GM23338 (cell line): ENCODE results near the gene CHTF8.

ENCODE experiments used
- CREB1 ChIP-seq: fragments of 250-450 bp; sonication (Bioruptor Pico); IDR thresholded peaks from 2 replicates; pipeline ENCODE4 v1.5.0; 2020; ENCODE audit warnings: low read depth, mild to moderate bottlenecking, moderate library complexity
- CTCF ChIP-seq, 2 experiments: fragments of 200-600 bp in 1 of 2; sonication (generic) in 1 of 2; conservative IDR thresholded peaks; 2 replicates each; pipeline versions ENCODE4 v1.5.1 to v1.6.1; 2016 to 2017; ENCODE audit warnings: antibody characterized with exemption in 2 of 2, low read depth in 2 of 2, mild to moderate bottlenecking in 2 of 2, moderate library complexity in 1 of 2
- EZH2 ChIP-seq: fragments of 200-600 bp; sonication (generic); IDR thresholded peaks from one replicate; pipeline ENCODE4 v1.8.0; 2017; ENCODE audit warnings: antibody characterized with exemption, mild to moderate bottlenecking, low read depth; ENCODE audit not compliant: unreplicated experiment
- NANOG ChIP-seq: IDR thresholded peaks from 2 replicates; pipeline ENCODE4 v1.6.1; 2016; ENCODE audit warnings: antibody characterized with exemption, borderline replicate concordance
- REST ChIP-seq: IDR thresholded peaks from one replicate; pipeline ENCODE4 v1.6.1; 2018; ENCODE audit warnings: antibody characterized with exemption; ENCODE audit not compliant: unreplicated experiment
- STAT1 ChIP-seq: IDR thresholded peaks from one replicate; pipeline ENCODE4 v1.6.1; 2016; ENCODE audit warnings: antibody characterized with exemption; ENCODE audit not compliant: unreplicated experiment

DNA sequence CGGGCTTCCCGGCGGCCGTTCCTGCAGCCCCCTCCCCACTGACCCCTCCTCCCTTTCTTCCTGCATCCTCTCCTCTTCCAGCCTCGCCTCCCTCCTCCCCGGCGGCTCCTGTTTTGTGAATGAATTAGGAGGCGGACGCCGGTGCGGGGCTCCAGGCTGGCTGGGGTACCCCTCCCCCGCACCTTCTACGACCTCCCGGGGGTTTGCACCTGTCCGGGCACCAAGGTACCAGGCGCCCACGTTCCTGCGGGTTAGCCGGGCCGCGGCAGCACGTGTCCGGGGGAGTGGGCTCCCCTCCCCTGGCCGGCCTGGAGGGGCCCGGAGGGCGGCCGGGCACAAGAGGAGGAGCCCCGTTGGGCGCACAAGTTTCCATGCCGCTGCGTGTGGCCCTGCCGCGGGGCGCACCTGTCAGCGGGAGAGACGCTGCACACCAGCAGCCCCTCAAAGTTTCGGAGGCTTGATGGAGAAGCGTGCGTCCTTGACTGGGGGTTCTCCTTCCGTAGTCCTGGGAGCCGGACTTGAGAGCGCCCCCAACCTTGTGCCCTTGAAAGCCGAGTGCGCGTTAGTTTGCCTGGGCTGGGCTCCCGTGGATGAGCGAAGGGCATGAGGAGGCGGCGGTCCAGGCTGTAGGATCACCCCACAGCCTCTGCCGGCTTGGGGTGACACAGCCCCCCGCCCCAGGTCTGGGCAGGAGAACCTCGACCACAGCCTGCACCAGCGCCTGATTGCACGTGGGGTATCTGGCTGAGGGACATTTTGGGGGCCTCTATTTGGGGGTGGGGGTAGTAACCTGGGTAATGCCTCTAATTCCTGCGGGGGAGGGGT is 25.7 kb downstream of the CHTF8 start:
- TF ChIP-seq CTCF (conservative IDR thresholded peaks at IDR 0.05; ENCODE audit: low read depth in 2 of 2) (no peak), NANOG (no peak), REST (no peak), EZH2 (no peak), CREB1 (CRISPR knock-in tag) (no peak), STAT1 (no peak)
